Mucosa of rectum (tissue), 2 donors: ENCODE data around the gene ARPC2.

ENCODE experiments used
- H3K27ac ChIP-seq, 2 donors: one replicate each; pipeline ENCODE4 v1.7.0; 2013; ENCODE audit warnings: inconsistent platforms in 2 of 2, low read depth in 2 of 2, low read length in 2 of 2
- H3K27me3 ChIP-seq, 2 donors: one replicate each; pipeline ENCODE4 v1.7.0; 2013; ENCODE audit warnings: low read length in 2 of 2; ENCODE audit not compliant: control insufficient read depth in 2 of 2, insufficient read depth in 2 of 2
- H3K36me3 ChIP-seq, 2 donors: one replicate each; pipeline ENCODE4 v1.7.0; 2013; ENCODE audit warnings: low read length in 2 of 2; ENCODE audit not compliant: control insufficient read depth in 2 of 2, insufficient read depth in 2 of 2
- H3K4me1 ChIP-seq, 2 donors: one replicate each; pipeline ENCODE4 v1.7.0; 2013; ENCODE audit warnings: low read length in 2 of 2, mild to moderate bottlenecking in 1 of 2; ENCODE audit not compliant: control insufficient read depth in 2 of 2, insufficient read depth in 2 of 2
- H3K4me3 ChIP-seq, 2 donors: one replicate each; pipeline ENCODE4 v1.7.0; 2013; ENCODE audit warnings: low read length in 2 of 2
- H3K9ac ChIP-seq, 2 donors: one replicate each; pipeline ENCODE4 v1.7.0; 2013; ENCODE audit warnings: low read length in 2 of 2, low read depth in 1 of 2, mild to moderate bottlenecking in 1 of 2
- H3K9me3 ChIP-seq, 2 donors: one replicate each; pipeline ENCODE4 v1.7.0; 2013; ENCODE audit warnings: low read length in 2 of 2; ENCODE audit not compliant: control insufficient read depth in 2 of 2
- donor health status: healthy.
- donor health status: Normal muscosa, but diverticular disease.

ARPC2 gene

GRCh38 chr2:218214116-218214515 is 2.9 kb upstream of the ARPC2 start:
- no peak overlapping the region for H3K27ac ChIP-seq
- no peaks in the 10 kb centered on the region for H3K9me3 ChIP-seq
- no peak overlapping the region for H3K4me3 ChIP-seq
- no peaks in the 10 kb centered on the region for H3K27me3 ChIP-seq
- H3K4me1 ChIP-seq, result peaks cover 14 to 17% of the 10 kb centered on the region in 2 donors
- H3K9ac ChIP-seq, result no peak overlapping the region
- no peaks in the 10 kb centered on the region for H3K36me3 ChIP-seq

- Histone ChIP-seq H3K4me1 (peaks cover 30 to 34% of the 10 kb centered on the region in 2 donors), H3K36me3 (peaks cover 4 to 13% of the 10 kb centered on the region in 2 donors), H3K9ac (peak overlapping the region; percentile 89 to 92), H3K4me3 (peak overlapping the region; percentile 94 to 96), H3K27me3 (no peaks in the 10 kb centered on the region), H3K9me3 (no peaks in the 10 kb centered on the region), H3K27ac (peak overlapping the region; percentile 96 to 98)
Observed at GRCh38 chr2:218216336-218216673, 684 bp upstream of the ARPC2 start.

GRCh38 chr2:218217360-218218267 is 625 bp downstream of the ARPC2 start:
- Histone ChIP-seq H3K27ac (peak overlapping the region; percentile 93 to 98), H3K9ac (peak overlapping the region; percentile 89 to 93), H3K27me3 (no peaks in the 10 kb centered on the region), H3K4me1 (peaks cover 36 to 37% of the 10 kb centered on the region in 2 donors), H3K36me3 (peaks cover 4 to 17% of the 10 kb centered on the region in 2 donors), H3K4me3 (peak overlapping the region; percentile 94 to 96), H3K9me3 (no peaks in the 10 kb centered on the region)

GRCh38 chr2:218218268-218219185 is 1.5 kb downstream of the ARPC2 start:
- Histone ChIP-seq H3K4me3 (peak overlapping the region; percentile 94 to 96), H3K27ac (peak overlapping the region; percentile 93 to 98), H3K36me3 (peaks cover 7 to 21% of the 10 kb centered on the region in 2 donors), H3K4me1 (peaks cover 36 to 37% of the 10 kb centered on the region in 2 donors), H3K9ac (peak overlapping the region; percentile 89 to 93), H3K9me3 (no peaks in the 10 kb centered on the region), H3K27me3 (no peaks in the 10 kb centered on the region)

- H3K36me3 ChIP-seq, result peaks cover 11 to 30% of the 10 kb centered on the region in 2 donors
- H3K27ac ChIP-seq, result peak overlapping the region in 1 of 2 donors; percentile 34
- peaks cover 37 to 39% of the 10 kb centered on the region in 2 donors for H3K4me1 ChIP-seq
- H3K9me3 ChIP-seq, result no peaks in the 10 kb centered on the region
- peak overlapping the region in 1 of 2 donors; percentile 5 for H3K9ac ChIP-seq
- H3K27me3 ChIP-seq, result no peaks in the 10 kb centered on the region
- peak overlapping the region; percentile 30 to 96 for H3K4me3 ChIP-seq
Observed at GRCh38 chr2:218219934-218220333, 2.9 kb downstream of the ARPC2 start.

- no peak overlapping the region for H3K4me3 ChIP-seq
- H3K36me3 ChIP-seq, result peaks cover 18 to 37% of the 10 kb centered on the region in 2 donors
- no peaks in the 10 kb centered on the region for H3K27me3 ChIP-seq
- peaks cover 37% of the 10 kb centered on the region in 2 donors for H3K4me1 ChIP-seq
- H3K9me3 ChIP-seq, result no peaks in the 10 kb centered on the region
- H3K9ac ChIP-seq, result no peak overlapping the region
- H3K27ac ChIP-seq, result no peak overlapping the region
Observed at GRCh38 chr2:218221000-218221399, 4.0 kb downstream of the ARPC2 start.

- H3K36me3 ChIP-seq, result peaks cover 22 to 41% of the 10 kb centered on the region in 2 donors
- no peaks in the 10 kb centered on the region for H3K27me3 ChIP-seq
- H3K27ac ChIP-seq, result no peak overlapping the region
- H3K4me3 ChIP-seq, result no peak overlapping the region
- no peak overlapping the region for H3K9ac ChIP-seq
- no peaks in the 10 kb centered on the region for H3K9me3 ChIP-seq
- peaks cover 31 to 32% of the 10 kb centered on the region in 2 donors for H3K4me1 ChIP-seq
Observed at GRCh38 chr2:218223046-218223445, 6.1 kb downstream of the ARPC2 start.

- no peak overlapping the region for H3K27ac ChIP-seq
- H3K36me3 ChIP-seq, result peaks cover 32 to 47% of the 10 kb centered on the region in 2 donors
- no peaks in the 10 kb centered on the region for H3K9me3 ChIP-seq
- H3K4me3 ChIP-seq, result no peak overlapping the region
- H3K27me3 ChIP-seq, result no peaks in the 10 kb centered on the region
- H3K4me1 ChIP-seq, result peaks cover 28 to 31% of the 10 kb centered on the region in 2 donors
- no peak overlapping the region for H3K9ac ChIP-seq
Observed at GRCh38 chr2:218224186-218224585, 7.2 kb downstream of the ARPC2 start.

GRCh38 chr2:218226903-218227302 is 9.9 kb downstream of the ARPC2 start:
- peaks cover 33 to 34% of the 10 kb centered on the region in 2 donors for H3K4me1 ChIP-seq

More at GRCh38 chr2:218226903-218227302, 9.9 kb downstream of the ARPC2 start:
- Histone ChIP-seq H3K27ac (no peak overlapping the region), H3K4me3 (no peak overlapping the region), H3K36me3 (peaks cover 38 to 42% of the 10 kb centered on the region in 2 donors), H3K9ac (no peak overlapping the region), H3K9me3 (no peaks in the 10 kb centered on the region), H3K27me3 (no peaks in the 10 kb centered on the region)
